Endothelial cell of umbilical vein (primary cell): ENCODE results near the gene VASN. TPM values are rescaled to one million over a fixed set of nuclear protein-coding genes. Genes with fewer than 3 reads are reported as not detected.

ENCODE experiments used
- BruUV-seq: library from RNA; stranded (reverse); fragments of 400-500 nt; replicated peaks from 2 replicates; lab custom pipeline; 2021; lab: Mats Ljungman, UMichigan
- CTCF ChIA-PET: fragments of 300-600, 350-600 bp; sonication (Branson Sonifier 250); formaldehyde crosslinking; loops from one replicate; lab custom pipeline; 2021; ENCODE audit warnings: antibody characterized with exemption, inconsistent platforms; lab: Charles Lee
- POLR2A ChIA-PET: fragments of 300-600, 350-600 bp; sonication (Branson Sonifier 250); formaldehyde crosslinking; loops from one replicate; lab custom pipeline; 2021; ENCODE audit warnings: antibody characterized with exemption, inconsistent platforms; lab: Charles Lee
- DNase-seq: peaks from one replicate; pipeline ENCODE4 v3.0.0-alpha.2; 2011; ENCODE audit warnings: low read depth, low spot score
- FAIRE-seq: peaks from 2 replicates; lab custom pipeline; 2011; peaks lifted over from hg19 to GRCh38; lab: Jason Lieb, UNC
- H2AFZ ChIP-seq: 2 replicates; pipeline ENCODE4 v1.6.0; 2012; ENCODE audit warnings: low read depth, low read length, control low read depth, inconsistent platforms
- H3K27ac ChIP-seq: 2 replicates; pipeline ENCODE4 v1.5.1; 2011; ENCODE audit warnings: low read depth, mild to moderate bottlenecking, control low read depth, low read length, moderate library complexity; ENCODE audit not compliant: insufficient read depth
- H3K27me3 ChIP-seq, 2 experiments: 2 replicates each; pipeline versions ENCODE4 v1.6.0 to v1.6.1; 2011; ENCODE audit warnings: low read length in 2 of 2, mixed read lengths in 1 of 2; ENCODE audit not compliant: control insufficient read depth in 2 of 2, insufficient read depth in 2 of 2
- H3K36me3 ChIP-seq, 2 experiments: 2 replicates in 1 of 2; 3 replicates in 1 of 2; pipeline ENCODE4 v1.5.1; 2011; ENCODE audit warnings: low read length in 2 of 2, mild to moderate bottlenecking in 1 of 2, moderate library complexity in 1 of 2; ENCODE audit not compliant: control insufficient read depth in 2 of 2, insufficient read depth in 2 of 2; ENCODE audit errors: extremely low read depth in 1 of 2
- H3K4me1 ChIP-seq: 3 replicates; pipeline ENCODE4 v1.5.1; 2011; ENCODE audit warnings: mild to moderate bottlenecking, low read length; ENCODE audit not compliant: control insufficient read depth, insufficient read depth; ENCODE audit errors: extremely low read depth
- H3K4me2 ChIP-seq: 2 replicates; pipeline ENCODE4 v1.6.1; 2011; ENCODE audit warnings: low read length, control low read depth, mixed read lengths; ENCODE audit not compliant: insufficient read depth
- H3K4me3 ChIP-seq, 3 experiments: fragments of 200-600 bp in 1 of 3; sonication (generic), shearing (Covaris generic) in 1 of 3; replicated peaks in 1 of 3; 2 replicates each; pipeline ENCODE4 v1.5.1; 2011 to 2016; ENCODE audit warnings: control low read depth in 3 of 3, low read length in 3 of 3, mild to moderate bottlenecking in 2 of 3, inconsistent platforms in 1 of 3, low read depth in 1 of 3, moderate library complexity in 1 of 3; ENCODE audit not compliant: insufficient read depth in 1 of 3
- H3K79me2 ChIP-seq: 2 replicates; pipeline ENCODE4 v1.6.0; 2012; ENCODE audit warnings: low read length, inconsistent platforms; ENCODE audit not compliant: control insufficient read depth, insufficient read depth
- H3K9ac ChIP-seq: replicated peaks from 2 replicates; pipeline ENCODE3; 2011; ENCODE audit warnings: low read length, control low read depth; ENCODE audit not compliant: insufficient read depth; ENCODE audit errors: extremely low read depth
- H3K9me1 ChIP-seq: replicated peaks from 3 replicates; pipeline ENCODE4 v1.6.0; 2011; ENCODE audit warnings: mild to moderate bottlenecking, low read length; ENCODE audit not compliant: control insufficient read depth, insufficient read depth; ENCODE audit errors: extremely low read depth
- H3K9me3 ChIP-seq: replicated peaks from 2 replicates; pipeline ENCODE4 v1.5.1; 2012; ENCODE audit warnings: low read length, inconsistent platforms; ENCODE audit not compliant: control insufficient read depth, insufficient read depth
- H4K20me1 ChIP-seq: replicated peaks from 2 replicates; pipeline ENCODE3; 2011; ENCODE audit warnings: mild to moderate bottlenecking, low read length; ENCODE audit not compliant: control insufficient read depth, insufficient read depth; ENCODE audit errors: extremely low read depth
- CTCF ChIP-seq, 2 donors: IDR thresholded peaks; 1 replicate in 1 of 2; 2 replicates in 1 of 2; pipeline ENCODE4 v1.5.1; 2011; ENCODE audit warnings: low read length in 2 of 2, mild to moderate bottlenecking in 2 of 2, moderate library complexity in 2 of 2, control low read depth in 1 of 2, inconsistent platforms in 1 of 2, low read depth in 1 of 2; ENCODE audit not compliant: insufficient read depth in 1 of 2; ENCODE audit errors: extremely low read depth in 1 of 2
- EZH2 ChIP-seq: IDR thresholded peaks from 2 replicates; pipeline ENCODE4 v1.6.1; 2012; ENCODE audit warnings: borderline replicate concordance, low read depth, mild to moderate bottlenecking, moderate library complexity, low read length, inconsistent platforms; ENCODE audit not compliant: severe bottlenecking
- FOS ChIP-seq: IDR thresholded peaks from 2 replicates; pipeline ENCODE4 v1.6.1; 2011; ENCODE audit warnings: mild to moderate bottlenecking, low read length, moderate library complexity, borderline replicate concordance; ENCODE audit not compliant: insufficient read depth
- GATA2 ChIP-seq: IDR thresholded peaks from 2 replicates; pipeline ENCODE4 v1.7.0; 2011; ENCODE audit warnings: low read depth, mild to moderate bottlenecking, moderate library complexity, mixed read lengths, low read length; ENCODE audit not compliant: insufficient read length, insufficient read depth
- JUN ChIP-seq: IDR thresholded peaks from 2 replicates; pipeline ENCODE4 v1.6.1; 2011; ENCODE audit warnings: borderline replicate concordance, low read depth; ENCODE audit not compliant: insufficient read length, insufficient read depth
- MAX ChIP-seq: IDR thresholded peaks from 2 replicates; pipeline ENCODE4 v1.6.1; 2011; ENCODE audit not compliant: insufficient read depth, insufficient read length
- MYC ChIP-seq: IDR thresholded peaks from one replicate; pipeline ENCODE4 v1.6.1; 2011; ENCODE audit warnings: mild to moderate bottlenecking, low read depth, low read length
- POLR2A ChIP-seq: IDR thresholded peaks from 2 replicates; pipeline ENCODE4 v1.6.1; 2012; ENCODE audit warnings: low read depth, mild to moderate bottlenecking, control low read depth, low read length
- POLR2AphosphoS5 ChIP-seq: IDR thresholded peaks from 2 replicates; pipeline ENCODE4 v1.6.1; 2012; ENCODE audit warnings: low read depth, mild to moderate bottlenecking, control low read depth, low read length, moderate library complexity; ENCODE audit not compliant: insufficient read depth
- dilution Hi-C: fragments of 300-500 bp; cut with MboI; formaldehyde crosslinking; loops from one replicate; pipeline ENCODE4 v1.15.0; 2019; ENCODE audit warnings: low sequenced_read_pairs; ENCODE audit not compliant: extremely low pct_ligation_motif_present
- intact Hi-C: fragments of 100-400 bp; cut with micrococcal nuclease; formaldehyde crosslinking; loops from one replicate; pipeline ENCODE4 v1.10.0; 2022
- polyA plus RNA-seq, 4 experiments: library from polyadenylated mRNA; depleted of rRNA in 3 of 4; stranded (reverse) in 3 of 4; unstranded in 1 of 4; fragments of >200 nt; gene quantifications; 2 replicates each; pipeline versions ENCODE4 v1.2.1 to v1.2.3, GENCODE V29; 2011 to 2012; ENCODE audit warnings: missing spikeins in 1 of 4
- total RNA-seq: library from RNA; stranded (reverse); gene quantifications from 2 replicates; pipeline ENCODE4 v1.2.3, GENCODE V29; 2021

Gene VASN
- total and polyA plus RNA-seq, 2 donors (not counting 3 experiments of a cell fraction or from before 2014, with no cell fraction given), result 0.41 to 0.42 TPM

DNA sequence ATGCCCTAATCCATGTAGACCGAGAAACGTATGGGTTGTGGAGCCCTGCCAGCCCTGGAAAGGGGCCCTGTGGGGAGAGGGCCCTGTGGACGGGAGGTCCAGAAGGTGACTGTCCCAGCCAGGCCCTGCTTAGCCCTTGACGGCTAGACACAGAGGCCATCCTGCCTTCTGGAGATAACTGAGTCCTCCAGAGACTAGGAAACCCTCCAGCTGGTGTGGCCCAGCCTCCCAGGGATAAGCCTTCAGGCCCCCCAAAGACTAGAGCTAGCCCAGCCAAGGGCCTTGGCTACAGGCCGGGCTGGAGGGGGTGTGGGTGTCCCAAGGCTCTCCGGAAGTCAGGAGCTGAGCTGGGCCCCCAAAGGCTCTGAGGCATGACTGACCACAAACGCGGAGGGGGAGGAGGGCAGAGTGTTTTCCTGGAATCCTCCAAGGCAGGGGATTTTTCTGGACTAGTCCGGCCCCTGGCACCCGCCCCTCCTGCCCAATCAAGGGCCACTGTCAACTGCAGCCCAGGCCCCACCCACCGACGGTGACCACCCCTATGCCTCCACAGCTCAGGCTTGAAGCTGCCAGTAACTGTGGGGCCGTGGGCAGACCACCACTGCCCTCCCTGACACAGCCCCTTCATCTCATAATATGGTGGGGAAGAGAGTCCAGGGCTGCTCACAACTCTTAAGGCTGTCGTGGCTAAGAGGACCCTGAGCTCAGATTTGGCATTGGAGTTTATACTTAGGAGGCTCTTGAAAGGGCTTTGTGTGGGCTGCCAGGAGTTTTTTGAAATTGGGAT is 885 bp upstream of the VASN start:
- Histone ChIP-seq H3K36me3 (no peaks in the 10 kb centered on the region), H3K27me3 (no peaks in the 10 kb centered on the region), H3K79me2 (no peaks in the 10 kb centered on the region), H2AFZ (no peak overlapping the region), H3K9me3 (no peaks in the 10 kb centered on the region), H3K9me1 (no peaks in the 10 kb centered on the region), H3K9ac (no peak overlapping the region), H3K27ac (no peak overlapping the region), H3K4me1 (peaks cover 6% of the 10 kb centered on the region), H3K4me2 (no peak overlapping the region), H4K20me1 (no peaks in the 10 kb centered on the region), H3K4me3 (no peak overlapping the region)
- ChIA-PET CTCF (interaction anchor here (1.0 to 1.6 kb wide), 3 partner anchors 16 to 97 kb away, joined by 3 to 6 read pairs (median 5); partner anchors contain the start of gene TFAP4), POLR2A (no interaction called here)
- FAIRE-seq (no peak), DNase-seq (no peak)
- no TSS peak for BruUV-seq
- intact Hi-C loops, result no loop called here
- TF ChIP-seq POLR2A (no peak), POLR2AphosphoS5 (no peak), EZH2 (no peak), GATA2 (no peak), JUN (no peak), MYC (no peak)
- dilution Hi-C loops, result no loop called here

DNA sequence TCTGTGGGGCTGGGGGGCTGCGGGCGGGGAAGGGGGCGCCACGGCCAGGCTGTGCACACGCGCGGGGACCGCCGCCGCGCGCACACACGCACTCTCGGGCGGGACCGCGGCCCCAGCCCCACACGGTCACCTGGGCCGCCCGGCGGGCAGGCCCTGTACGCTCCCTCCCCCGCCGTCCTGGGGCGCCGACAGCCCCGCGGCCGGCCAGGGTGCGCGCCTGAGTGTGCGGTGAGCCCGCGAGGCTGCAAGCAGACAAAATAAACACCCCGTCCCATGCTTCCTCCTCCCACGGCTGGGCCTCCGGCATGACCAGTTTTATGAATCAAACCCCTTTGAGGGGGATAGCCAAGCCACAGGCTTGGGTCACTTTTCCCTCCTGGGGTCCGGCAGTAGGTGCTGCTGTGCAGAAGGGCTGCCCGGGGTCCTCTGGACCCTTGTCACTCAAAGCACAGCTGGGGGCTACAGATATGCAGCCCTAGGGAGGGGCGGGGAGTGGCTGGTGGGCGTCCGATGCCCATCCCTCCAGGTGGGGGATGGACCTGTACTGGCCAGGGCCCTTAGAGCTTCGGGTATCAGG is 441 bp downstream of the VASN start:
- H3K4me2 ChIP-seq, result peak overlapping the region; percentile 56
- TF ChIP-seq FOS (no peak), GATA2 (no peak), POLR2AphosphoS5 (no peak), JUN (no peak), POLR2A (no peak), CTCF (IDR thresholded peaks at IDR 0.05; ENCODE audit: extremely low read depth in 1 of 2, insufficient read depth in 1 of 2, low read depth in 1 of 2, low read length in 2 of 2) (no peak), EZH2 (no peak), MAX (no peak)
- CTCF ChIA-PET, result no interaction called here
- DNase-seq (no peak), FAIRE-seq (no peak)
- H3K27ac ChIP-seq, result no peak overlapping the region
- H3K79me2 ChIP-seq, result no peaks in the 10 kb centered on the region
- intact Hi-C loops, result no loop called here
- no peaks in the 10 kb centered on the region for H3K9me3 ChIP-seq
- dilution Hi-C loops, result no loop called here
- no peak overlapping the region for H3K9ac ChIP-seq
- H3K4me1 ChIP-seq, result peaks cover 6% of the 10 kb centered on the region
- no peak overlapping the region for H2AFZ ChIP-seq
- no peaks in the 10 kb centered on the region for H3K27me3 ChIP-seq
- H3K9me1 ChIP-seq, result no peaks in the 10 kb centered on the region
- POLR2A ChIA-PET, result no interaction called here
- H3K36me3 ChIP-seq, result no peaks in the 10 kb centered on the region
- BruUV-seq, result no TSS peak
- H4K20me1 ChIP-seq, result no peaks in the 10 kb centered on the region
- H3K4me3 ChIP-seq, result peak overlapping the region; percentile 9 to 30 (median 15)
